HG03442 (cell line): ENCODE results near the gene OOSP3.
"Not testable (repeated sequence)": the region's sequence is repeated elsewhere in the genome, so short reads cannot be mapped to it uniquely, and the experiment has no call there.

Experiments used
- ATAC-seq: cut with Tn5 transposase; IDR thresholded peaks from one replicate; pipeline ENCODE4 v1.9.1; 2021; ENCODE audit warnings: mild to moderate bottlenecking, moderate library complexity; ENCODE audit not compliant: unreplicated experiment

OOSP3 gene

GRCh38 chr11:59875856-59876519 lies 2.6 kb upstream of the OOSP3 start:
- no peak for ATAC-seq

GRCh38 chr11:59877325-59877724 lies 1.3 kb upstream of the OOSP3 start:
- ATAC-seq, result no peak

- ATAC-seq, result no peak
Observed at GRCh38 chr11:59877784-59878183, 798 bp upstream of the OOSP3 start.

GRCh38 chr11:59879567-59879966 lies 985 bp downstream of the OOSP3 start:
- ATAC-seq, result no peak

- ATAC-seq, result no peak
Observed at GRCh38 chr11:59883597-59883996, 5.0 kb downstream of the OOSP3 start.

GRCh38 chr11:59887156-59887555 lies 8.6 kb downstream of the OOSP3 start:
- not testable (repeated sequence) for ATAC-seq

- ATAC-seq, result no peak
Observed at GRCh38 chr11:59891781-59892181, 13.2 kb downstream of the OOSP3 start.

- no peak for ATAC-seq
Observed at GRCh38 chr11:59894616-59895015, 16.0 kb downstream of the OOSP3 start.

GRCh38 chr11:59898046-59898445 lies 19.5 kb downstream of the OOSP3 start:
- ATAC-seq, result no peak

- no peak for ATAC-seq
Observed at GRCh38 chr11:59898650-59899049, 20.1 kb downstream of the OOSP3 start.

- no peak for ATAC-seq
Observed at GRCh38 chr11:59899532-59899931, 20.9 kb downstream of the OOSP3 start.

GRCh38 chr11:59900366-59901126 lies 22.0 kb downstream of the OOSP3 start:
- no peak for ATAC-seq

GRCh38 chr11:59901306-59901705 lies 22.7 kb downstream of the OOSP3 start:
- no peak for ATAC-seq

- ATAC-seq, result not testable (repeated sequence)
Observed at GRCh38 chr11:59903569-59903968, 25.0 kb downstream of the OOSP3 start.

GRCh38 chr11:59918480-59918879 lies 39.9 kb downstream of the OOSP3 start:
- no peak for ATAC-seq

GRCh38 chr11:59918987-59919589 lies 40.5 kb downstream of the OOSP3 start:
- no peak for ATAC-seq

- no peak for ATAC-seq
Observed at GRCh38 chr11:59923813-59924212, 45.2 kb downstream of the OOSP3 start.

GRCh38 chr11:59931688-59932087 lies 53.1 kb downstream of the OOSP3 start:
- no peak for ATAC-seq

- no peak for ATAC-seq
Observed at GRCh38 chr11:59938132-59938531, 59.5 kb downstream of the OOSP3 start, which contains the start of gene OOSP1. OOSP1 (plus strand) TSS chr11:59938432; CDS start chr11:59938455, 23 bp downstream.

- no peak for ATAC-seq
Observed at GRCh38 chr11:59938718-59939117, 60.1 kb downstream of the OOSP3 start.

GRCh38 chr11:59939482-59939881 lies 60.9 kb downstream of the OOSP3 start:
- no peak for ATAC-seq

- ATAC-seq, result no peak
Observed at GRCh38 chr11:59941091-59941490, 62.5 kb downstream of the OOSP3 start.
